Lung (tissue), 12 donors: ENCODE data around the gene ACACB. TPM values are rescaled to one million over a fixed set of nuclear protein-coding genes. Genes with fewer than 3 reads are reported as not detected.

Experiments used
- ATAC-seq: fragments of 200-7000 bp; cut with Tn5 transposase; one replicate; pipeline ENCODE4 v1.9.1; 2020; ENCODE audit warnings: moderate number of reproducible peaks; ENCODE audit not compliant: insufficient read depth, low FRiP score
- DNase-seq, 3 donors: peaks; one replicate each; pipeline ENCODE4 v3.0.0-alpha.2; 2013 to 2017
- H3K27ac ChIP-seq, 2 donors: one replicate each; pipeline ENCODE4 v1.5.1; 2013; ENCODE audit warnings: mild to moderate bottlenecking in 2 of 2, moderate library complexity in 2 of 2, control low read depth in 1 of 2, inconsistent platforms in 1 of 2, low read depth in 1 of 2, low read length in 1 of 2
- H3K27me3 ChIP-seq, 3 donors: one replicate each; pipeline ENCODE4 v1.5.1; 2013; ENCODE audit warnings: low read length in 2 of 3; ENCODE audit not compliant: control insufficient read depth in 3 of 3, insufficient read depth in 3 of 3
- H3K36me3 ChIP-seq, 4 donors: one replicate each; pipeline ENCODE4 v1.5.1; 2013; ENCODE audit warnings: low read length in 4 of 4, mild to moderate bottlenecking in 1 of 4, moderate library complexity in 1 of 4; ENCODE audit not compliant: control insufficient read depth in 4 of 4, insufficient read depth in 4 of 4
- H3K4me1 ChIP-seq, 5 donors: one replicate each; pipeline ENCODE4 v1.5.1; 2013; ENCODE audit warnings: low read length in 5 of 5, mild to moderate bottlenecking in 2 of 5, moderate library complexity in 1 of 5; ENCODE audit not compliant: control insufficient read depth in 5 of 5, insufficient read depth in 5 of 5
- H3K4me3 ChIP-seq: one replicate; pipeline ENCODE4 v1.5.1; 2013; ENCODE audit warnings: mild to moderate bottlenecking, control low read depth, moderate library complexity
- H3K9ac ChIP-seq, 2 donors: one replicate each; pipeline ENCODE4 v1.5.1; 2013; ENCODE audit warnings: low read length in 2 of 2, control low read depth in 1 of 2; ENCODE audit not compliant: insufficient read depth in 1 of 2
- H3K9me3 ChIP-seq, 4 donors: one replicate each; pipeline ENCODE4 v1.5.1; 2013; ENCODE audit warnings: low read length in 3 of 4, mild to moderate bottlenecking in 1 of 4, moderate library complexity in 1 of 4; ENCODE audit not compliant: control insufficient read depth in 4 of 4, insufficient read depth in 3 of 4
- WGBS, 2 donors: extraction: QIAGEN DNeasy Blood & Tissue Kit; methylation state at CpG; one replicate each; pipeline ENCODE4 v1.1.7; 2013; 5-methylcytosine and 5-hydroxymethylcytosine counted together
- polyA plus RNA-seq, 2 donors: library from polyadenylated mRNA; stranded (reverse); fragments of 200-250 nt; gene quantifications; one replicate each; pipeline ENCODE4 v1.2.1, GENCODE V29; 2013
- total RNA-seq, 2 donors: library from RNA; depleted of rRNA in 1 of 2; stranded (reverse); fragments of >200 nt in 1 of 2; gene quantifications; one replicate each; pipeline ENCODE4 v1.2.1, GENCODE V29; 2014 to 2021
- TF ChIP-seq, protein P1 (sequence below): IDR thresholded peaks from 2 replicates; pipeline ENCODE4 v1.5.1; 2012; ENCODE audit warnings: mild to moderate bottlenecking; ENCODE audit errors: control extremely low read depth, extremely low read depth
- donor health status: control.
- donor health status: control.
- donor health status: Bipolar disorder and iron deficiency.
- donor health status: healthy.
- donor health status: DM: yes; HTN: yes; CAD: no.

ACACB gene
- total and polyA plus RNA-seq, 4 donors, result 2.9 to 24.5 (median 18.2) TPM

DNA sequence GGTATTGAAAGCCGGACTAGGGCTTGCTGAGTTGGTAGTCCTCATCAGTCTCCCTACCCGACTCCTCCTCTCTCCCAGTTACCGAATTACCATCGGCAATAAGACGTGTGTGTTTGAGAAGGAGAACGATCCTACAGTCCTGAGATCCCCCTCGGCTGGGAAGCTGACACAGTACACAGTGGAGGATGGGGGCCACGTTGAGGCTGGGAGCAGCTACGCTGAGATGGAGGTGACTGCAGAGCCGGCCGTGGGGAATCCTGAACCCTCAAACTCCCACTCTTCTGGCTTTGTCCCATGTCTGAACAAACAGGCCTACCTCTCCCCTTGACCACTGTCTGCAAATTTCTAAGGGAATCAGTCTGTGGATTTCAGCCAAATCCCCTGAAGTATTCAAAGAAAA lies 82.9 kb downstream of the ACACB start:
- Histone ChIP-seq H3K27me3 (no peaks in the 10 kb centered on the region), H3K36me3 (peaks cover 21 to 29% (median 28%) of the 10 kb centered on the region in 4 donors), H3K4me3 (no peak overlapping the region), H3K9me3 (no peaks in the 10 kb centered on the region), H3K4me1 (no peaks in the 10 kb centered on the region), H3K27ac (no peak overlapping the region), H3K9ac (no peak overlapping the region)
- DNase-seq, result no peak
- WGBS, 2 donors, result 87 to 94% methylated on average over 11 of the region's 11 CpGs
- TF ChIP-seq, protein P1, sequence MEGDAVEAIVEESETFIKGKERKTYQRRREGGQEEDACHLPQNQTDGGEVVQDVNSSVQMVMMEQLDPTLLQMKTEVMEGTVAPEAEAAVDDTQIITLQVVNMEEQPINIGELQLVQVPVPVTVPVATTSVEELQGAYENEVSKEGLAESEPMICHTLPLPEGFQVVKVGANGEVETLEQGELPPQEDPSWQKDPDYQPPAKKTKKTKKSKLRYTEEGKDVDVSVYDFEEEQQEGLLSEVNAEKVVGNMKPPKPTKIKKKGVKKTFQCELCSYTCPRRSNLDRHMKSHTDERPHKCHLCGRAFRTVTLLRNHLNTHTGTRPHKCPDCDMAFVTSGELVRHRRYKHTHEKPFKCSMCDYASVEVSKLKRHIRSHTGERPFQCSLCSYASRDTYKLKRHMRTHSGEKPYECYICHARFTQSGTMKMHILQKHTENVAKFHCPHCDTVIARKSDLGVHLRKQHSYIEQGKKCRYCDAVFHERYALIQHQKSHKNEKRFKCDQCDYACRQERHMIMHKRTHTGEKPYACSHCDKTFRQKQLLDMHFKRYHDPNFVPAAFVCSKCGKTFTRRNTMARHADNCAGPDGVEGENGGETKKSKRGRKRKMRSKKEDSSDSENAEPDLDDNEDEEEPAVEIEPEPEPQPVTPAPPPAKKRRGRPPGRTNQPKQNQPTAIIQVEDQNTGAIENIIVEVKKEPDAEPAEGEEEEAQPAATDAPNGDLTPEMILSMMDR, result no peak
- no peak for ATAC-seq

DNA sequence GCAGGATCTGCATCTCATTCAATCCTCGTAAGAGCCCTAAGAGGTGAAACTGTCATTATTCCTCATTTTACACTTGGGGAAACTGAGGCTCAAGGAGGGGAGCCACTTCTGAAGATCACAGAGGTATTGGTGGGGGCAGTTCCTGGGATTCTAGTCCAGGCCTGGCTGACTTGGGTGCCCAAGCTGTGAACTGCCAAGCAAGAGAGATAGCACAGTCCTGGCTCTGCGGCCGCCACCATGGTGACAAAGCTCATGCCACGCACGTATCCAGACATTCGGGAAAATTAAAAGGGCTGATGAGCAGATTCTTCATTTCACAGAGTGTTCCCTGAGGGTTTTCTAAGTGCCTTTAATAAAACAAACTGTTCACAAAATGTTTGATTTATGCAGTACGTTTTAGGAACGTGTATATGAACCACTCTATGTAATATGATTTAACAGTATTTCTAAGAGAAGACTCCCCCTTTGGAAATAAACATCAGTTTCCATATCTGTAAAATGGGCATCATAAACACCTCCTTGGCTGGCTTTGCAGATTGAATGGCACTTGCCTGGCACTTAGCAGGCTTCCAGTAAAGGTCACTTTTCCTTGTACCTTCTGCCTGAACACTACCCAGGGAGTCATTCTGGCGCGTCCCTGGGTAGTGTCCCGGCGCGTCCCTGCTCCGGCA lies 84.6 kb downstream of the ACACB start:
- TF ChIP-seq, protein P1, result no peak
- WGBS, 2 donors, result 96% methylated on average over 14 of the region's 14 CpGs

DNA sequence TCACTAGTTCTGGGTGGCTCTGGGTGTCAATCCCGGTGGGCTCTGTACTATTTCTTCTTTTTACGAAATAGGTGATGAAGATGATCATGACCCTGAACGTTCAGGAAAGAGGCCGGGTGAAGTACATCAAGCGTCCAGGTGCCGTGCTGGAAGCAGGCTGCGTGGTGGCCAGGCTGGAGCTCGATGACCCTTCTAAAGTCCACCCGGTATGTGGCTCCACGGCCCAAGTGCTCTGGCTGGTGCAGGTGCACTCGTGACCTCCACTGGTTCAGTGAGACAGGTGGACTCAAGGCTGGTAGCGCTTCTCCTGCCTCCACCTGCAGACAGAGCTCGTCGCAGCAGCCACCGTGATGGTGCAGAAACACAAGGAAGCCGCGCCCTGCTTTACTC lies 85.1 kb downstream of the ACACB start:
- no peak for ATAC-seq

More for the DNA sequence above, 84.6 kb downstream of the ACACB start:
- Histone ChIP-seq H3K4me3 (no peak overlapping the region), H3K27me3 (no peaks in the 10 kb centered on the region), H3K9ac (no peak overlapping the region), H3K4me1 (no peaks in the 10 kb centered on the region), H3K9me3 (no peaks in the 10 kb centered on the region), H3K36me3 (peaks cover 17 to 28% (median 24%) of the 10 kb centered on the region in 4 donors), H3K27ac (no peak overlapping the region)
- ATAC-seq, result no peak
- no peak for DNase-seq

More for the DNA sequence above, 85.1 kb downstream of the ACACB start:
- no peak overlapping the region for H3K27ac ChIP-seq
- DNase-seq, result no peak
- H3K27me3 ChIP-seq, result no peaks in the 10 kb centered on the region
- no peaks in the 10 kb centered on the region for H3K4me1 ChIP-seq
- H3K9me3 ChIP-seq, result no peaks in the 10 kb centered on the region
- TF ChIP-seq, protein P1, result no peak
- 92 to 93% methylated on average over 17 of the region's 17 CpGs for WGBS, 2 donors
- no peak overlapping the region for H3K4me3 ChIP-seq
- H3K36me3 ChIP-seq, result peaks cover 13 to 27% (median 26%) of the 10 kb centered on the region in 4 donors
- H3K9ac ChIP-seq, result no peak overlapping the region
